H1 (cell line): ENCODE measurements around the gene REELD1. TPM values are rescaled to one million over a fixed set of nuclear protein-coding genes. Genes with fewer than 3 reads are reported as not detected.

Experiments used
- CTCF ChIA-PET: fragments of 300-600 bp; sonication (Branson Sonifier 250); formaldehyde crosslinking; loops from one replicate; lab custom pipeline; 2021; ENCODE audit not compliant: partially characterized antibody; lab: Charles Lee
- POLR2A ChIA-PET: fragments of 300-600 bp; sonication (Branson Sonifier 250); formaldehyde crosslinking; loops from one replicate; lab custom pipeline; 2021; ENCODE audit warnings: inconsistent platforms; ENCODE audit not compliant: partially characterized antibody; lab: Charles Lee
- DNase-seq, 2 experiments: peaks; one replicate each; pipeline versions ENCODE4 v3.0.0 to v3.0.0-alpha.2; 2010 to 2022; ENCODE audit warnings: low spot score in 2 of 2, low read depth in 1 of 2, mixed read lengths in 1 of 2
- FAIRE-seq: peaks from 2 replicates; lab custom pipeline; 2011; peaks lifted over from hg19 to GRCh38; lab: Jason Lieb, UNC
- H2AFZ ChIP-seq: 2 replicates; pipeline ENCODE4 v1.8.1; 2012; ENCODE audit warnings: low read length, inconsistent platforms
- H2AK5ac ChIP-seq: 2 replicates; pipeline ENCODE4 v1.6.1; 2013; ENCODE audit warnings: low read depth, low read length
- H2BK120ac ChIP-seq: replicated peaks from 2 replicates; pipeline ENCODE3; 2013; ENCODE audit warnings: low read depth, low read length, inconsistent platforms
- H2BK12ac ChIP-seq: 2 replicates; pipeline ENCODE4 v1.6.1; 2013; ENCODE audit warnings: low read depth, low read length
- H2BK15ac ChIP-seq: 2 replicates; pipeline ENCODE4 v1.6.1; 2013; ENCODE audit warnings: low read length
- H2BK20ac ChIP-seq: 2 replicates; pipeline ENCODE4 v1.6.1; 2013; ENCODE audit warnings: low read length
- H2BK5ac ChIP-seq: 2 replicates; pipeline ENCODE4 v1.6.1; 2013; ENCODE audit warnings: low read depth, low read length
- H3K14ac ChIP-seq: 2 replicates; pipeline ENCODE4 v1.6.1; 2013; ENCODE audit warnings: inconsistent platforms; ENCODE audit not compliant: insufficient read length
- H3K18ac ChIP-seq: 2 replicates; pipeline ENCODE4 v1.6.1; 2013; ENCODE audit warnings: low read length; ENCODE audit errors: extremely low read depth
- H3K23ac ChIP-seq: 2 replicates; pipeline ENCODE4 v1.6.1; 2013; ENCODE audit warnings: inconsistent platforms; ENCODE audit not compliant: insufficient read length
- H3K23me2 ChIP-seq: 2 replicates; pipeline ENCODE4 v1.6.1; 2013; ENCODE audit warnings: low read depth, low read length
- H3K27ac ChIP-seq: 2 replicates; pipeline ENCODE4 v1.6.1; 2011; ENCODE audit warnings: low read depth, low read length, inconsistent platforms
- H3K27me3 ChIP-seq, 4 experiments: replicated peaks in 1 of 4; 1 replicate in 1 of 4; 2 replicates in 3 of 4; pipeline versions ENCODE4 v1.6.1 to v1.8.1; 2011 to 2013; ENCODE audit warnings: low read length in 3 of 4, mild to moderate bottlenecking in 3 of 4, inconsistent platforms in 2 of 4, mixed read lengths in 2 of 4, moderate library complexity in 1 of 4; ENCODE audit not compliant: control insufficient read depth in 3 of 4, insufficient read depth in 3 of 4; ENCODE audit errors: extremely low read depth in 1 of 4
- H3K36me3 ChIP-seq, 4 experiments: 2 replicates each; pipeline versions ENCODE4 v1.6.1 to v1.8.1; 2011 to 2013; ENCODE audit warnings: mild to moderate bottlenecking in 4 of 4, low read length in 3 of 4, moderate library complexity in 2 of 4, control low read depth in 1 of 4, inconsistent platforms in 1 of 4; ENCODE audit not compliant: insufficient read depth in 4 of 4, control insufficient read depth in 2 of 4
- H3K4ac ChIP-seq: replicated peaks from 2 replicates; pipeline ENCODE3; 2013; ENCODE audit warnings: low read length, low read depth, mixed read lengths, inconsistent platforms; ENCODE audit not compliant: insufficient read length
- H3K4me1 ChIP-seq, 4 experiments: replicated peaks in 1 of 4; 1 replicate in 1 of 4; 2 replicates in 3 of 4; pipeline versions ENCODE4 v1.6.1 to v1.8.1; 2011 to 2013; ENCODE audit warnings: low read length in 3 of 4, inconsistent platforms in 2 of 4, mixed read lengths in 1 of 4; ENCODE audit not compliant: insufficient read depth in 4 of 4, control insufficient read depth in 3 of 4
- H3K4me2 ChIP-seq, 2 experiments: 2 replicates each; pipeline versions ENCODE4 v1.6.1 to v1.8.1; 2011 to 2013; ENCODE audit warnings: low read depth in 2 of 2, low read length in 2 of 2, control low read depth in 1 of 2, inconsistent platforms in 1 of 2, mild to moderate bottlenecking in 1 of 2; ENCODE audit not compliant: insufficient read depth in 1 of 2
- H3K4me3 ChIP-seq, 4 experiments: fragments of 200-600, 300-600 bp in 1 of 4; sonication (generic), shearing (Covaris generic), sonication (Bioruptor Twin) in 1 of 4; 2 replicates each; pipeline versions ENCODE4 v1.5.1 to v1.8.1; 2011 to 2016; ENCODE audit warnings: low read length in 4 of 4, low read depth in 3 of 4, control low read depth in 2 of 4, inconsistent platforms in 2 of 4, mild to moderate bottlenecking in 2 of 4, mixed read lengths in 1 of 4, moderate library complexity in 1 of 4; ENCODE audit not compliant: insufficient read depth in 2 of 4; ENCODE audit errors: extremely low read depth in 1 of 4
- H3K56ac ChIP-seq: replicated peaks from 2 replicates; pipeline ENCODE3; 2013; ENCODE audit warnings: low read depth, mild to moderate bottlenecking, mixed read lengths, low read length, inconsistent platforms; ENCODE audit not compliant: insufficient read length
- H3K79me1 ChIP-seq: 2 replicates; pipeline ENCODE4 v1.6.1; 2013; ENCODE audit warnings: low read depth, low read length, control low read depth
- H3K79me2 ChIP-seq, 2 experiments: 2 replicates each; pipeline versions ENCODE4 v1.6.1 to v1.8.1; 2012 to 2013; ENCODE audit warnings: low read length in 2 of 2, mild to moderate bottlenecking in 2 of 2, inconsistent platforms in 1 of 2; ENCODE audit not compliant: insufficient read depth in 2 of 2, control insufficient read depth in 1 of 2
- H3K9ac ChIP-seq, 4 experiments: replicated peaks in 1 of 4; 1 replicate in 1 of 4; 2 replicates in 3 of 4; pipeline versions ENCODE4 v1.6.1 to v1.8.1; 2011 to 2013; ENCODE audit warnings: low read depth in 3 of 4, low read length in 3 of 4, control low read depth in 2 of 4, mild to moderate bottlenecking in 2 of 4, moderate library complexity in 2 of 4, inconsistent platforms in 1 of 4; ENCODE audit errors: extremely low read depth in 1 of 4
- H3K9me3 ChIP-seq, 2 experiments: 2 replicates each; pipeline versions ENCODE4 v1.6.1 to v1.8.1; 2012 to 2013; ENCODE audit warnings: mild to moderate bottlenecking in 2 of 2, moderate library complexity in 2 of 2, control low read depth in 1 of 2, inconsistent platforms in 1 of 2, low read depth in 1 of 2, low read length in 1 of 2, mixed read lengths in 1 of 2; ENCODE audit not compliant: insufficient read depth in 2 of 2
- H4K20me1 ChIP-seq, 2 experiments: replicated peaks in 1 of 2; 2 replicates each; pipeline versions ENCODE3 to v1.8.1; 2011 to 2013; ENCODE audit warnings: inconsistent platforms in 2 of 2, low read length in 2 of 2, mild to moderate bottlenecking in 1 of 2; ENCODE audit not compliant: insufficient read depth in 2 of 2, control insufficient read depth in 1 of 2
- H4K5ac ChIP-seq: 2 replicates; pipeline ENCODE4 v1.6.1; 2013; ENCODE audit warnings: low read length, low read depth, mixed read lengths, inconsistent platforms; ENCODE audit not compliant: insufficient read length
- H4K8ac ChIP-seq: 2 replicates; pipeline ENCODE4 v1.8.0; 2013; ENCODE audit warnings: mild to moderate bottlenecking, moderate library complexity, low read length, inconsistent platforms; ENCODE audit not compliant: insufficient read depth; ENCODE audit errors: extremely low read depth
- H4K91ac ChIP-seq: replicated peaks from 2 replicates; pipeline ENCODE3; 2013; ENCODE audit warnings: low read length, mixed read lengths, inconsistent platforms; ENCODE audit not compliant: insufficient read length
- BACH1 ChIP-seq: IDR thresholded peaks from 2 replicates; pipeline ENCODE4 v1.6.1; 2012; ENCODE audit warnings: low read length, improper control_type of control experiment
- CBX8 ChIP-seq: fragments of 300-800, 300-1000 bp; sonication (generic); IDR thresholded peaks from 2 replicates; pipeline ENCODE4 v1.7.1; 2016; ENCODE audit warnings: low read depth, low read length, borderline replicate concordance
- EGR1 ChIP-seq: IDR thresholded peaks from 2 replicates; pipeline ENCODE4 v1.6.1; 2011; ENCODE audit warnings: low read depth, low read length, borderline replicate concordance
- EP300 ChIP-seq, 2 experiments: IDR thresholded peaks; 1 replicate in 1 of 2; 2 replicates in 1 of 2; pipeline ENCODE4 v1.6.1; 2011 to 2012; ENCODE audit warnings: low read depth in 2 of 2, low read length in 2 of 2, mild to moderate bottlenecking in 2 of 2, borderline replicate concordance in 1 of 2, inconsistent platforms in 1 of 2, moderate library complexity in 1 of 2
- EZH2 ChIP-seq: fragments of 200-600 bp; sonication (generic); IDR thresholded peaks from 2 replicates; pipeline ENCODE4 v1.7.1; 2012; ENCODE audit warnings: low read depth, mild to moderate bottlenecking, moderate library complexity, low read length, inconsistent platforms; ENCODE audit not compliant: severe bottlenecking
- FOSL1 ChIP-seq: IDR thresholded peaks from 2 replicates; pipeline ENCODE4 v1.6.1; 2011; ENCODE audit warnings: mild to moderate bottlenecking, low read depth, low read length, moderate library complexity; ENCODE audit not compliant: insufficient read depth
- PHF8 ChIP-seq: fragments of 200-600 bp; sonication (generic); conservative IDR thresholded peaks from 2 replicates; pipeline ENCODE4 v1.7.1; 2012; ENCODE audit warnings: low read depth, mild to moderate bottlenecking, inconsistent platforms, low read length, moderate library complexity
- POU5F1 ChIP-seq: IDR thresholded peaks from 2 replicates; pipeline ENCODE4 v1.6.1; 2011; ENCODE audit warnings: low read depth, mild to moderate bottlenecking, low read length, moderate library complexity
- SIRT6 ChIP-seq: IDR thresholded peaks from one replicate; pipeline ENCODE4 v1.7.1; 2012; ENCODE audit warnings: low read length, inconsistent platforms
- SIX5 ChIP-seq: IDR thresholded peaks from 2 replicates; pipeline ENCODE4 v1.6.1; 2011; ENCODE audit warnings: mild to moderate bottlenecking, low read depth, low read length
- SUZ12 ChIP-seq: fragments of 200-600 bp; sonication (generic); IDR thresholded peaks from 2 replicates; pipeline ENCODE4 v1.6.1; 2012; ENCODE audit warnings: mild to moderate bottlenecking, inconsistent platforms, low read length, moderate library complexity, mixed read lengths
- TAF1 ChIP-seq: IDR thresholded peaks from 2 replicates; pipeline ENCODE4 v1.6.1; 2011; ENCODE audit warnings: mild to moderate bottlenecking, low read depth, low read length
- WGBS, 2 experiments: shearing (Covaris generic) in 1 of 2; methylation state at CpG; one replicate each; pipeline versions ENCODE4 v1.1.6 to v1.1.7; 2013 to 2015; ENCODE audit warnings: low lambda C conversion rate in 2 of 2, mixed read lengths in 2 of 2, inconsistent platforms in 1 of 2, low coverage in 1 of 2, missing lambda C conversion rate in 1 of 2; ENCODE audit not compliant: insufficient replicate concordance in 2 of 2, insufficient coverage in 1 of 2, insufficient read length in 1 of 2; ENCODE audit errors: extremely low coverage in 1 of 2, missing lambda C conversion rate in 1 of 2; 5-methylcytosine and 5-hydroxymethylcytosine counted together
- polyA plus RNA-seq, 7 experiments: library from polyadenylated mRNA; depleted of rRNA in 3 of 7; stranded (reverse) in 5 of 7; unstranded in 2 of 7; fragments of >200 nt in 5 of 7; fragments of 200-250 nt in 2 of 7; gene quantifications; 1 replicate in 5 of 7; 2 replicates in 1 of 7; 4 replicates in 1 of 7; pipeline versions ENCODE4 v1.2.1 to v1.2.3, GENCODE V29; 2011 to 2013; ENCODE audit warnings: missing spikeins in 2 of 7, mixed read lengths in 2 of 7
- total RNA-seq: library from RNA; stranded (reverse); fragmentation: NEBNext Ultra II Directional; extraction: Animal tissue kit (Norgen Biotek cat#: 25700); gene quantifications from 2 replicates; pipeline ENCODE4 v1.2.1, GENCODE V29; 2021

REELD1 gene
- total and polyA plus RNA-seq, 2 of the 8 experiments (the other 6 are each of a cell fraction or from before 2014, with no cell fraction given), result 0.03 TPM; not detected in 1

DNA sequence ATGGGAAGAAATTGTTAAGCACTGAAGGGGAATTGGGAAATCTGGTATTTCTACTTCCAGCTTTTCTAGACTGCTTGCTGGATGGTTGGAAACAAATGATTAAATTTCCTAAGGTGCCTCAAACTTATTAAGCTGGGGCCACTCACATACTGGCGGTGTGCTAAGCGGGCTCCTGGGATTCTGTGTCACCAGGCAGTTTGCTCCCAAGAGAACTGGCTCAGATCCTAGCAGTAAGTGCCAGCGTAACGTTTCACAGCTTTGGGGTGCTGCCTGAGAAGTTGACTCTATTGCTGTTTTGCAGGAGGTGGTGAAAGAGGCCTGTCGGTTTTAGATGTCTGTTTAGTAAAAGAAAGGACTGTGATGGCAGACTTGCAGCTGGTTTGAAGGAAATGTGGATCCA is 6.9 kb upstream of the REELD1 start:
- no peak overlapping the region for H4K91ac ChIP-seq
- no peak overlapping the region for H3K27ac ChIP-seq
- H4K5ac ChIP-seq, result no peak overlapping the region
- no peaks in the 10 kb centered on the region for H3K9me3 ChIP-seq
- H2BK5ac ChIP-seq, result no peak overlapping the region
- H3K79me2 ChIP-seq, result no peaks in the 10 kb centered on the region
- no peak overlapping the region for H3K56ac ChIP-seq
- no peak for TF ChIP-seq SUZ12
- TF ChIP-seq FOSL1, result no peak
- TF ChIP-seq POU5F1, result no peak
- TF ChIP-seq BACH1, result no peak
- TF ChIP-seq SIX5, result no peak
- no peak for TF ChIP-seq EZH2
- TF ChIP-seq CBX8, result no peak
- no peak for TF ChIP-seq EP300 (IDR thresholded peaks at IDR 0.05; ENCODE audit: borderline replicate concordance in 1 of 2, low read depth in 2 of 2, low read length in 2 of 2)
- no peak for TF ChIP-seq EGR1
- no peak for TF ChIP-seq TAF1
- no peak for TF ChIP-seq SIRT6
- TF ChIP-seq PHF8, result no peak
- H3K27me3 ChIP-seq, result no peaks in the 10 kb centered on the region
- no peak for FAIRE-seq
- no peak overlapping the region for H2BK120ac ChIP-seq
- H2BK15ac ChIP-seq, result no peak overlapping the region
- peak overlapping the region; percentile 51; the same call in 1 of the 2 replicates for H2AFZ ChIP-seq
- WGBS, 2 experiments, result 85% methylated on average over 5 of the region's 5 CpGs; no CpG with 5 or more reads in 1 of the 2 experiments
- H3K18ac ChIP-seq, result no peak overlapping the region
- no peak overlapping the region for H3K4ac ChIP-seq
- H3K23me2 ChIP-seq, result no peaks in the 10 kb centered on the region
- no peaks in the 10 kb centered on the region for H3K36me3 ChIP-seq
- H4K8ac ChIP-seq, result no peak overlapping the region
- no peak overlapping the region for H2BK20ac ChIP-seq
- ChIA-PET POLR2A (no interaction called here), CTCF (interaction anchor here (0.8 kb wide), 1 partner anchor 213 kb away, joined by 3 read pairs; no protein-coding TSS in a partner anchor)
- no peak overlapping the region for H3K4me2 ChIP-seq
- no peak overlapping the region for H2BK12ac ChIP-seq
- no peak overlapping the region for H3K9ac ChIP-seq
- DNase-seq, result no peak
- H3K79me1 ChIP-seq, result no peaks in the 10 kb centered on the region
- no peaks in the 10 kb centered on the region for H4K20me1 ChIP-seq
- no peak overlapping the region for H2AK5ac ChIP-seq
- H3K4me3 ChIP-seq, result no peak overlapping the region
- H3K14ac ChIP-seq, result no peak overlapping the region
- no peak overlapping the region for H3K23ac ChIP-seq
- no peaks in the 10 kb centered on the region for H3K4me1 ChIP-seq
